K562 (cell line): ENCODE results near the gene OR6K6. TPM values are rescaled to one million over a fixed set of nuclear protein-coding genes. Genes with fewer than 3 reads are reported as not detected.

Experiments
- ATAC-seq: fragments of 200-7000 bp; cut with Tn5 transposase; 3 replicates; pipeline ENCODE4 v1.9.1; 2020; ENCODE audit warnings: moderate library complexity
- BruUV-seq: library from RNA; stranded (reverse); fragments of 400-500 nt; replicated peaks from 2 replicates; lab custom pipeline; 2021; lab: Mats Ljungman, UMichigan
- CTCF ChIA-PET: fragments of 300-600 bp; formaldehyde crosslinking; extraction: SDS; loops from one replicate; lab custom pipeline; 2021; ENCODE audit warnings: low intra/inter-chr PET ratio; lab: Yijun Ruan, JAX
- POLR2A ChIA-PET: fragments of 300-600, 350-650 bp; sonication (Branson Sonifier 250); formaldehyde crosslinking; extraction: SDS; loops from one replicate; lab custom pipeline; 2021; ENCODE audit warnings: antibody characterized with exemption, inconsistent platforms; lab: Yijun Ruan, JAX
- DNase-seq, 4 experiments: peaks; one replicate each; pipeline versions ENCODE4 v3.0.0 to v3.0.0-alpha.2; 2011 to 2018; ENCODE audit warnings: low spot score in 3 of 4, mixed read lengths in 3 of 4; ENCODE audit errors: extremely low read depth in 1 of 4
- FAIRE-seq: peaks from 2 replicates; lab custom pipeline; 2011; peaks lifted over from hg19 to GRCh38; lab: Jason Lieb, UNC
- H2AFZ ChIP-seq: 2 replicates; pipeline ENCODE4 v1.6.0; 2011; ENCODE audit warnings: low read depth, low read length, control low read depth, inconsistent platforms
- H3K27ac ChIP-seq: fragments of 200-600 bp; 3 replicates; pipeline ENCODE4 v1.8.0; 2011; ENCODE audit warnings: low read depth, mild to moderate bottlenecking, control low read depth, inconsistent platforms, low read length, moderate library complexity, mixed read lengths; ENCODE audit errors: extremely low read depth
- H3K27me3 ChIP-seq, 2 experiments: fragments of 300-600 bp in 1 of 2; 2 replicates in 1 of 2; 3 replicates in 1 of 2; pipeline versions ENCODE4 v1.6.0 to v1.8.0; 2011; ENCODE audit warnings: inconsistent platforms in 2 of 2, low read length in 2 of 2, mild to moderate bottlenecking in 1 of 2, mixed read lengths in 1 of 2, moderate library complexity in 1 of 2; ENCODE audit not compliant: control insufficient read depth in 2 of 2, insufficient read depth in 2 of 2
- H3K36me3 ChIP-seq: fragments of 300-600 bp; 3 replicates; pipeline ENCODE4 v1.8.0; 2011; ENCODE audit warnings: mild to moderate bottlenecking, low read length, inconsistent platforms; ENCODE audit not compliant: control insufficient read depth, insufficient read depth
- H3K4me1 ChIP-seq, 2 experiments: fragments of 200-600 bp in 1 of 2; replicated peaks in 1 of 2; 2 replicates in 1 of 2; 3 replicates in 1 of 2; pipeline versions ENCODE4 v1.5.1 to v1.8.0; 2011; ENCODE audit warnings: inconsistent platforms in 2 of 2, low read length in 2 of 2, mild to moderate bottlenecking in 1 of 2, mixed read lengths in 1 of 2, moderate library complexity in 1 of 2; ENCODE audit not compliant: control insufficient read depth in 2 of 2, insufficient read depth in 2 of 2
- H3K4me2 ChIP-seq: 2 replicates; pipeline ENCODE4 v1.6.1; 2011; ENCODE audit warnings: low read length, control low read depth, inconsistent platforms, mixed read lengths; ENCODE audit not compliant: insufficient read depth
- H3K4me3 ChIP-seq: fragments of 200-600 bp; sonication (generic), shearing (Covaris generic); 2 replicates; pipeline ENCODE4 v1.5.1; 2016; ENCODE audit warnings: control low read depth, inconsistent platforms
- H3K79me2 ChIP-seq: fragments of 200-600 bp; 3 replicates; pipeline ENCODE4 v1.8.0; 2011; ENCODE audit warnings: low read length, inconsistent platforms; ENCODE audit not compliant: control insufficient read depth, insufficient read depth
- H3K9ac ChIP-seq, 2 experiments: 2 replicates each; pipeline versions ENCODE4 v1.6.0 to v1.6.1; 2011; ENCODE audit warnings: low read depth in 2 of 2, low read length in 2 of 2, control low read depth in 1 of 2, inconsistent platforms in 1 of 2, mild to moderate bottlenecking in 1 of 2, mixed read lengths in 1 of 2; ENCODE audit not compliant: insufficient read depth in 1 of 2
- H3K9me1 ChIP-seq: one replicate; pipeline ENCODE4 v1.6.0; 2011; ENCODE audit warnings: inconsistent platforms, mild to moderate bottlenecking, low read length, moderate library complexity; ENCODE audit not compliant: control insufficient read depth, insufficient read depth
- H3K9me3 ChIP-seq: replicated peaks from 2 replicates; pipeline ENCODE4 v1.5.1; 2011; ENCODE audit warnings: low read depth, low read length, inconsistent platforms; ENCODE audit not compliant: control insufficient read depth, insufficient read depth
- H4K20me1 ChIP-seq: replicated peaks from 2 replicates; pipeline ENCODE4 v1.6.1; 2011; ENCODE audit warnings: low read length, inconsistent platforms, mixed read lengths; ENCODE audit not compliant: control insufficient read depth, insufficient read depth
- ARHGAP35 ChIP-seq: fragments of 450-650 bp; IDR thresholded peaks from 2 replicates; pipeline ENCODE4 v1.6.1; 2018; ENCODE audit not compliant: partially characterized antibody
- BRD4 ChIP-seq: fragments of 200-600 bp; sonication (generic); IDR thresholded peaks from 2 replicates; pipeline ENCODE4 v1.6.1; 2017; ENCODE audit warnings: inconsistent platforms
- EP300 ChIP-seq: IDR thresholded peaks from 2 replicates; pipeline ENCODE4 v1.6.1; 2012; ENCODE audit warnings: low read length, improper control_type of control experiment
- ESRRA ChIP-seq: fragments of 450-650 bp; IDR thresholded peaks from 2 replicates; pipeline ENCODE4 v1.6.1; 2014; ENCODE audit warnings: low read depth, mild to moderate bottlenecking, moderate library complexity, borderline replicate concordance
- FOXK1 ChIP-seq: sonication (generic); formaldehyde crosslinking; IDR thresholded peaks from 2 replicates; pipeline ENCODE4 v1.8.0; 2022; ENCODE audit warnings: missing genetic modification reagents, mild to moderate bottlenecking, borderline replicate concordance
- FUS ChIP-seq: fragments of 200-400 bp; formaldehyde crosslinking; optimal IDR thresholded peaks from 2 replicates; pipeline ENCODE3; 2017; ENCODE audit warnings: low read depth, low read length
- MTF1 ChIP-seq: fragments of 250-450 bp; sonication (Bioruptor Pico); IDR thresholded peaks from 2 replicates; pipeline ENCODE4 v1.9.0; 2021; ENCODE audit warnings: moderate library complexity, mild to moderate bottlenecking, inconsistent platforms, borderline replicate concordance
- POLR2H ChIP-seq: IDR thresholded peaks from 2 replicates; pipeline ENCODE4 v1.6.1; 2016; ENCODE audit warnings: missing genetic modification characterization, low read depth, mild to moderate bottlenecking, control low read depth, missing compliant biosample characterization, moderate library complexity
- PTTG1 ChIP-seq: fragments of 450-650 bp; IDR thresholded peaks from 2 replicates; pipeline ENCODE4 v1.6.1; 2016; ENCODE audit warnings: low read depth, mild to moderate bottlenecking, missing genetic modification characterization, missing compliant biosample characterization
- RB1 ChIP-seq: fragments of 450-650 bp; IDR thresholded peaks from 2 replicates; pipeline ENCODE4 v1.6.1; 2017; ENCODE audit warnings: low read depth, mild to moderate bottlenecking
- ZNF408 ChIP-seq: fragments of 250-450 bp; sonication (Bioruptor Pico); IDR thresholded peaks from 2 replicates; pipeline ENCODE4 v1.4.0; 2020; ENCODE audit warnings: low read depth, mild to moderate bottlenecking, moderate library complexity
- ZNF507 ChIP-seq: conservative IDR thresholded peaks from 2 replicates; pipeline ENCODE4 v1.6.1; 2017; ENCODE audit warnings: missing genetic modification characterization, missing compliant biosample characterization
- ZNF584 ChIP-seq: fragments of 200-800 bp; sonication (Bioruptor generic); IDR thresholded peaks from 2 replicates; pipeline ENCODE4 v1.6.1; 2016; ENCODE audit warnings: low read depth, mild to moderate bottlenecking, missing genetic modification characterization, missing compliant biosample characterization
- ZNF699 ChIP-seq: fragments of 250-450 bp; sonication (Bioruptor Pico); IDR thresholded peaks from 2 replicates; pipeline ENCODE4 v1.8.0; 2021; ENCODE audit warnings: mild to moderate bottlenecking, moderate library complexity; ENCODE audit not compliant: insufficient replicate concordance
- WGBS: fragments of 100-300 bp; shearing (Covaris generic); methylation state at CpG from one replicate; pipeline ENCODE4 v1.1.6; 2016; ENCODE audit warnings: low coverage, mixed read lengths; ENCODE audit not compliant: insufficient coverage; ENCODE audit errors: missing lambda C conversion rate; 5-methylcytosine and 5-hydroxymethylcytosine counted together
- in situ Hi-C: fragments of 300-500 bp; cut with MboI; formaldehyde crosslinking; loops from 4 replicates; pipeline ENCODE4 v1.15.0; 2018; ENCODE audit warnings: inconsistent platforms, mixed read lengths
- intact Hi-C: fragments of 100-400 bp; cut with micrococcal nuclease; formaldehyde crosslinking; loops from 2 replicates; pipeline ENCODE4 v1.14.2; 2022
- polyA plus RNA-seq, 8 experiments: library from polyadenylated mRNA; depleted of rRNA in 4 of 8; stranded (reverse) in 5 of 8; unstranded in 3 of 8; fragments of >200 nt; fragmentation: Nextera tagmentation in 2 of 8; fragmentation: Illumina TruSeq in 1 of 8; extraction: Ambion mirVana in 2 of 8; extraction: Trizol in 1 of 8; gene quantifications; 2 replicates each; pipeline versions ENCODE4 v1.2.1 to v1.2.3, GENCODE V29; 2011 to 2014; ENCODE audit warnings: inconsistent platforms in 1 of 8, missing spikeins in 1 of 8
- total RNA-seq, 7 experiments: library from RNA; depleted of rRNA in 6 of 7; stranded (reverse); fragments of >200 nt in 6 of 7; fragmentation: Illumina TruSeq in 2 of 7; extraction: Trizol in 2 of 7; gene quantifications; 2 replicates each; pipeline versions ENCODE4 v1.2.1 to v1.2.3, GENCODE V29; 2011 to 2021; ENCODE audit warnings: low replicate concordance in 1 of 7
- TF ChIP-seq, protein P1 (sequence below): fragments of 450-650 bp; IDR thresholded peaks from 2 replicates; pipeline ENCODE4 v1.6.1; 2017; ENCODE audit warnings: antibody characterized with exemption, mild to moderate bottlenecking
- TF ChIP-seq, protein P2 (sequence below), 2 experiments: fragments of 450-650 bp in 1 of 2; sonication (generic) in 1 of 2; formaldehyde crosslinking; conservative IDR thresholded peaks; 2 replicates each; pipeline versions ENCODE4 v1.4.0 to v1.8.1; 2020 to 2022; ENCODE audit warnings: mild to moderate bottlenecking in 1 of 2, missing genetic modification reagents in 1 of 2
- TF ChIP-seq, protein P3 (sequence below): IDR thresholded peaks from 2 replicates; pipeline ENCODE4 v1.6.1; 2012; ENCODE audit warnings: low read depth, low read length, improper control_type of control experiment, borderline replicate concordance

OR6K6 gene
- total and polyA plus RNA-seq, 9 of the 15 experiments (the other 6 are each of a cell fraction or from before 2014, with no cell fraction given), result not detected

DNA sequence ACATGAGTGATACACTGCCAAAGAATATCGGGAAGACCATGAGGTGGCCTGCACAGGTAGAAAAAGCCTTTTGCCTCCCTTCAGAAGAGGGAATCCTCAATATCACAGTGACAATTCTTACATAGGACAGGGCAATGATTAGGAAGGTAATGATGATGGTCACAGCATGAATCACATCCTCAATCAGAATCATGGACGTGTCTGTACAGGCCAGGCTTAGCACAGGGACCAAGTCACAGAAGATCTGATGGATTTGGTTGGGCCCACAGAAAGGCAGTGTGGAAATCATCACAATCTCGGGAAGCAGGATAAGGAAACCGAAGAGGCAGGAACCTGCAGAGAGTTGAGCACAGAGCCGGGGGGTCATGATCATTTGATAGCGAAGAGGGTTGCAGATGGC, 37.2 kb upstream of the OR6K6 start:
- H3K27me3 ChIP-seq, result no peaks in the 10 kb centered on the region
- H3K9me3 ChIP-seq, result no peaks in the 10 kb centered on the region
- in situ Hi-C loops, result no loop called here
- no TSS peak for BruUV-seq
- no peak; the same call in 2 of the 3 replicates for ATAC-seq
- intact Hi-C loops, result no loop called here
- no peak for DNase-seq
- H3K79me2 ChIP-seq, result no peaks in the 10 kb centered on the region
- WGBS, result 59% methylated on average over 6 of the region's 6 CpGs
- ChIA-PET POLR2A (no interaction called here), CTCF (no interaction called here)
- H3K27ac ChIP-seq, result no peak overlapping the region
- H3K36me3 ChIP-seq, result no peaks in the 10 kb centered on the region
- no peaks in the 10 kb centered on the region for H3K9me1 ChIP-seq
- H3K4me1 ChIP-seq, result no peaks in the 10 kb centered on the region
- no peak for FAIRE-seq
- no peak overlapping the region for H3K4me2 ChIP-seq
- H3K4me3 ChIP-seq, result no peak overlapping the region
- H4K20me1 ChIP-seq, result no peaks in the 10 kb centered on the region
- H2AFZ ChIP-seq, result peak overlapping the region; percentile 36; the same call in 1 of the 2 replicates
- H3K9ac ChIP-seq, result no peak overlapping the region
- TF ChIP-seq, protein P1, sequence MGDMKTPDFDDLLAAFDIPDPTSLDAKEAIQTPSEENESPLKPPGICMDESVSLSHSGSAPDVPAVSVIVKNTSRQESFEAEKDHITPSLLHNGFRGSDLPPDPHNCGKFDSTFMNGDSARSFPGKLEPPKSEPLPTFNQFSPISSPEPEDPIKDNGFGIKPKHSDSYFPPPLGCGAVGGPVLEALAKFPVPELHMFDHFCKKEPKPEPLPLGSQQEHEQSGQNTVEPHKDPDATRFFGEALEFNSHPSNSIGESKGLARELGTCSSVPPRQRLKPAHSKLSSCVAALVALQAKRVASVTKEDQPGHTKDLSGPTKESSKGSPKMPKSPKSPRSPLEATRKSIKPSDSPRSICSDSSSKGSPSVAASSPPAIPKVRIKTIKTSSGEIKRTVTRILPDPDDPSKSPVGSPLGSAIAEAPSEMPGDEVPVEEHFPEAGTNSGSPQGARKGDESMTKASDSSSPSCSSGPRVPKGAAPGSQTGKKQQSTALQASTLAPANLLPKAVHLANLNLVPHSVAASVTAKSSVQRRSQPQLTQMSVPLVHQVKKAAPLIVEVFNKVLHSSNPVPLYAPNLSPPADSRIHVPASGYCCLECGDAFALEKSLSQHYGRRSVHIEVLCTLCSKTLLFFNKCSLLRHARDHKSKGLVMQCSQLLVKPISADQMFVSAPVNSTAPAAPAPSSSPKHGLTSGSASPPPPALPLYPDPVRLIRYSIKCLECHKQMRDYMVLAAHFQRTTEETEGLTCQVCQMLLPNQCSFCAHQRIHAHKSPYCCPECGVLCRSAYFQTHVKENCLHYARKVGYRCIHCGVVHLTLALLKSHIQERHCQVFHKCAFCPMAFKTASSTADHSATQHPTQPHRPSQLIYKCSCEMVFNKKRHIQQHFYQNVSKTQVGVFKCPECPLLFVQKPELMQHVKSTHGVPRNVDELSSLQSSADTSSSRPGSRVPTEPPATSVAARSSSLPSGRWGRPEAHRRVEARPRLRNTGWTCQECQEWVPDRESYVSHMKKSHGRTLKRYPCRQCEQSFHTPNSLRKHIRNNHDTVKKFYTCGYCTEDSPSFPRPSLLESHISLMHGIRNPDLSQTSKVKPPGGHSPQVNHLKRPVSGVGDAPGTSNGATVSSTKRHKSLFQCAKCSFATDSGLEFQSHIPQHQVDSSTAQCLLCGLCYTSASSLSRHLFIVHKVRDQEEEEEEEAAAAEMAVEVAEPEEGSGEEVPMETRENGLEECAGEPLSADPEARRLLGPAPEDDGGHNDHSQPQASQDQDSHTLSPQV, result no peak
- TF ChIP-seq ZNF408 (CRISPR knock-in tag) (no peak), FUS (no peak), BRD4 (no peak), RB1 (no peak), EP300 (no peak), ZNF699 (CRISPR knock-in tag) (no peak), PTTG1 (tag) (no peak), ZNF584 (CRISPR knock-in tag) (no peak), FOXK1 (no peak), ESRRA (no peak), MTF1 (CRISPR knock-in tag) (no peak), ARHGAP35 (no peak), POLR2H (tag) (no peak), ZNF507 (tag) (no peak)
- TF ChIP-seq, protein P2, sequence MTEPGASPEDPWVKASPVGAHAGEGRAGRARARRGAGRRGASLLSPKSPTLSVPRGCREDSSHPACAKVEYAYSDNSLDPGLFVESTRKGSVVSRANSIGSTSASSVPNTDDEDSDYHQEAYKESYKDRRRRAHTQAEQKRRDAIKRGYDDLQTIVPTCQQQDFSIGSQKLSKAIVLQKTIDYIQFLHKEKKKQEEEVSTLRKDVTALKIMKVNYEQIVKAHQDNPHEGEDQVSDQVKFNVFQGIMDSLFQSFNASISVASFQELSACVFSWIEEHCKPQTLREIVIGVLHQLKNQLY (CRISPR knock-in tag; conservative IDR thresholded peaks at IDR 0.05), result no peak
- TF ChIP-seq, protein P3, sequence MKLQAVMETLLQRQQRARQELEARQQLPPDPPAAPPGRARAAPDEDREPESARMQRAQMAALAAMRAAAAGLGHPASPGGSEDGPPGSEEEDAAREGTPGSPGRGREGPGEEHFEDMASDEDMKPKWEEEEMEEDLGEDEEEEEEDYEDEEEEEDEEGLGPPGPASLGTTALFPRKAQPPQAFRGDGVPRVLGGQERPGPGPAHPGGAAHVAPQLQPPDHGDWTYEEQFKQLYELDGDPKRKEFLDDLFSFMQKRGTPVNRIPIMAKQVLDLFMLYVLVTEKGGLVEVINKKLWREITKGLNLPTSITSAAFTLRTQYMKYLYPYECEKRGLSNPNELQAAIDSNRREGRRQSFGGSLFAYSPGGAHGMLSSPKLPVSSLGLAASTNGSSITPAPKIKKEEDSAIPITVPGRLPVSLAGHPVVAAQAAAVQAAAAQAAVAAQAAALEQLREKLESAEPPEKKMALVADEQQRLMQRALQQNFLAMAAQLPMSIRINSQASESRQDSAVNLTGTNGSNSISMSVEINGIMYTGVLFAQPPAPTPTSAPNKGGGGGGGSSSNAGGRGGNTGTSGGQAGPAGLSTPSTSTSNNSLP, result no peak
